Endothelial cell (in vitro differentiated cells): ENCODE measurements around the gene FAM241A. TPM values are rescaled to one million over a fixed set of nuclear protein-coding genes. Genes with fewer than 3 reads are reported as not detected.

Experiments
- DNase-seq: peaks from one replicate; pipeline ENCODE4 v3.0.0; 2021; ENCODE audit warnings: low spot score
- H3K27ac Mint-ChIP-seq: one replicate; pipeline ENCODE4 v1.8.0; 2021; ENCODE audit warnings: mixed read lengths, inconsistent platforms; ENCODE audit not compliant: unreplicated experiment
- H3K27me3 Mint-ChIP-seq: one replicate; pipeline ENCODE4 v1.8.0; 2021; ENCODE audit warnings: mild to moderate bottlenecking, moderate library complexity, mixed read lengths, inconsistent platforms; ENCODE audit not compliant: unreplicated experiment
- H3K36me3 Mint-ChIP-seq: one replicate; pipeline ENCODE4 v1.8.0; 2021; ENCODE audit warnings: mild to moderate bottlenecking, low read depth, mixed read lengths, inconsistent platforms; ENCODE audit not compliant: unreplicated experiment
- H3K4me1 Mint-ChIP-seq: one replicate; pipeline ENCODE4 v1.8.0; 2021; ENCODE audit warnings: mild to moderate bottlenecking, mixed read lengths, inconsistent platforms; ENCODE audit not compliant: unreplicated experiment
- H3K4me3 Mint-ChIP-seq: one replicate; pipeline ENCODE4 v1.8.0; 2021; ENCODE audit warnings: mild to moderate bottlenecking, mixed read lengths, inconsistent platforms; ENCODE audit not compliant: unreplicated experiment
- H3K9me3 Mint-ChIP-seq: one replicate; pipeline ENCODE4 v1.8.0; 2021; ENCODE audit warnings: mixed read lengths, inconsistent platforms; ENCODE audit not compliant: unreplicated experiment
- CTCF ChIP-seq: fragments of 200-600 bp; sonication (generic); IDR thresholded peaks from one replicate; pipeline ENCODE4 v1.5.0; 2021; ENCODE audit warnings: antibody characterized with exemption; ENCODE audit not compliant: unreplicated experiment
- total RNA-seq: library from RNA; stranded (reverse); fragmentation: NEBNext Ultra II Directional; extraction: Animal tissue kit (Norgen Biotek cat#: 25700); gene quantifications from one replicate; pipeline ENCODE4 v1.2.1, GENCODE V29; 2021; ENCODE audit not compliant: unreplicated experiment

FAM241A gene
- total RNA-seq, 1 donor from 2014 or later: 15.6 TPM

- TF ChIP-seq CTCF: no peak
- DNase-seq: no peak
- H3K36me3 Mint-ChIP-seq: peaks cover 11% of the 10 kb centered on the region
- H3K27me3 Mint-ChIP-seq: peaks cover 6% of the 10 kb centered on the region
- peak overlapping the region; percentile 88 for H3K27ac Mint-ChIP-seq
- H3K9me3 Mint-ChIP-seq: no peaks in the 10 kb centered on the region
- peaks cover 58% of the 10 kb centered on the region for H3K4me1 Mint-ChIP-seq
- peak overlapping the region; percentile 98 for H3K4me3 Mint-ChIP-seq
Measured at GRCh38 chr4:112147697-112148096, 2.4 kb downstream of the FAM241A start.

- Mint-ChIP-seq H3K36me3 (peaks cover 8% of the 10 kb centered on the region), H3K27ac (no peak overlapping the region), H3K4me1 (peaks cover 56% of the 10 kb centered on the region), H3K4me3 (no peak overlapping the region), H3K27me3 (peaks cover 4% of the 10 kb centered on the region), H3K9me3 (no peaks in the 10 kb centered on the region)
- TF ChIP-seq CTCF: no peak
- DNase-seq: no peak
Measured at GRCh38 chr4:112150920-112151319, 5.7 kb downstream of the FAM241A start.

- H3K4me1 Mint-ChIP-seq: peaks cover 53% of the 10 kb centered on the region
- H3K27ac Mint-ChIP-seq: no peak overlapping the region
- H3K4me3 Mint-ChIP-seq: peak overlapping the region; percentile 18
- no peaks in the 10 kb centered on the region for H3K9me3 Mint-ChIP-seq
- no peak for DNase-seq
- TF ChIP-seq CTCF: no peak
- H3K27me3 Mint-ChIP-seq: peaks cover 2% of the 10 kb centered on the region
- no peaks in the 10 kb centered on the region for H3K36me3 Mint-ChIP-seq
Measured at GRCh38 chr4:112152521-112152920, 7.3 kb downstream of the FAM241A start.

GRCh38 chr4:112153211-112153791 lies 8.0 kb downstream of the FAM241A start:
- peaks cover 48% of the 10 kb centered on the region for H3K4me1 Mint-ChIP-seq
- H3K4me3 Mint-ChIP-seq: peak overlapping the region; percentile 34
- DNase-seq: peak; percentile 11
- no peaks in the 10 kb centered on the region for H3K9me3 Mint-ChIP-seq
- no peak for TF ChIP-seq CTCF
- H3K27ac Mint-ChIP-seq: peak overlapping the region; percentile 85
- H3K36me3 Mint-ChIP-seq: no peaks in the 10 kb centered on the region
- H3K27me3 Mint-ChIP-seq: peaks cover 2% of the 10 kb centered on the region

- Mint-ChIP-seq H3K4me1 (peaks cover 36% of the 10 kb centered on the region), H3K4me3 (peak overlapping the region; percentile 8), H3K9me3 (peaks cover 12% of the 10 kb centered on the region), H3K27me3 (peaks cover 2% of the 10 kb centered on the region), H3K36me3 (peaks cover 21% of the 10 kb centered on the region), H3K27ac (no peak overlapping the region)
- TF ChIP-seq CTCF: no peak
- DNase-seq: no peak
Measured at GRCh38 chr4:112156112-112156511, 10.9 kb downstream of the FAM241A start.
